Upper lobe of left lung (tissue), 6 donors: ENCODE measurements around the gene GALNT3. TPM values are rescaled to one million over a fixed set of nuclear protein-coding genes. Genes with fewer than 3 reads are reported as not detected.

Experiments used
- ATAC-seq, 2 donors: fragments of 200-7000 bp; cut with Tn5 transposase; one replicate each; pipeline ENCODE4 v1.9.1; 2022; ENCODE audit warnings: mild to moderate bottlenecking in 2 of 2, moderate library complexity in 2 of 2; ENCODE audit not compliant: low FRiP score in 2 of 2
- DNase-seq, 2 donors: peaks; one replicate each; pipeline ENCODE4 v3.0.0-alpha.2; 2019 to 2020
- H3K27ac ChIP-seq, 4 donors: fragments of 200-600 bp; sonication (generic); one replicate each; pipeline ENCODE4 v1.5.1; 2016 to 2019
- H3K27me3 ChIP-seq, 4 donors: fragments of 200-600 bp; sonication (generic); one replicate each; pipeline ENCODE4 v1.5.1; 2017 to 2019
- H3K36me3 ChIP-seq, 4 donors: fragments of 200-600 bp; sonication (generic); one replicate each; pipeline ENCODE4 v1.5.1; 2016 to 2019
- H3K4me1 ChIP-seq, 4 donors: fragments of 200-600 bp; sonication (generic); one replicate each; pipeline ENCODE4 v1.5.1; 2018 to 2019
- H3K4me3 ChIP-seq, 4 donors: fragments of 200-600 bp; sonication (generic); one replicate each; pipeline ENCODE4 v1.5.1; 2017 to 2019; ENCODE audit warnings: mild to moderate bottlenecking in 2 of 4, moderate library complexity in 1 of 4
- H3K9me3 ChIP-seq, 4 donors: fragments of 200-600 bp; sonication (generic); one replicate each; pipeline ENCODE4 v1.5.1; 2018 to 2019
- CTCF ChIP-seq, 6 experiments: fragments of 450-650 bp in 4 of 6; fragments of 200-600 bp in 2 of 6; sonication (generic) in 2 of 6; IDR thresholded peaks; one replicate each; pipeline ENCODE4 v1.5.1; 2016 to 2019; ENCODE audit warnings: antibody characterized with exemption in 6 of 6
- EP300 ChIP-seq, 4 donors: sonication (generic); formaldehyde crosslinking; IDR thresholded peaks; one replicate each; pipeline ENCODE4 v1.5.1; 2017; ENCODE audit warnings: antibody characterized with exemption in 4 of 4, control low read depth in 2 of 4
- POLR2A ChIP-seq, 4 donors: fragments of 450-650 bp; IDR thresholded peaks; one replicate each; pipeline ENCODE4 v1.5.1; 2016 to 2017; ENCODE audit warnings: antibody characterized with exemption in 4 of 4, mild to moderate bottlenecking in 2 of 4
- POLR2AphosphoS5 ChIP-seq, 2 donors: sonication (generic); formaldehyde crosslinking; IDR thresholded peaks; one replicate each; pipeline ENCODE4 v1.5.1; 2017; ENCODE audit warnings: antibody characterized with exemption in 2 of 2
- WGBS, 2 donors: methylation state at CpG; one replicate each; pipeline ENCODE4 v1.1.5; 2017 to 2018; 5-methylcytosine and 5-hydroxymethylcytosine counted together
- total RNA-seq, 6 donors: library from RNA; depleted of rRNA in 4 of 6; stranded (reverse); fragments of >200 nt in 4 of 6; gene quantifications; one replicate each; pipeline versions ENCODE4 v1.1.0 to v1.2.1, GENCODE V29; 2016 to 2021
- donor health status: DM: no; HTN: no; CAD: no; lungs with moderate emphysema.
- donor health status: DM: no; HTN: yes; CAD: no; lungs with severe emphysema.

GALNT3 gene
- total RNA-seq, 6 donors from 2014 or later: 14.9 to 52.3 (median 28.7) TPM

- H3K9me3 ChIP-seq: no peaks in the 10 kb centered on the region
- DNase-seq (no peak), ATAC-seq (no peak)
- no peak overlapping the region for H3K4me3 ChIP-seq
- no peaks in the 10 kb centered on the region for H3K36me3 ChIP-seq
- no peak for TF ChIP-seq POLR2A (IDR thresholded peaks at IDR 0.05)
- no peak for TF ChIP-seq POLR2AphosphoS5 (IDR thresholded peaks at IDR 0.05)
- WGBS, 2 donors: 53 to 58% methylated on average over 3 of the region's 3 CpGs
- H3K27me3 ChIP-seq: no peaks in the 10 kb centered on the region
- H3K27ac ChIP-seq: no peak overlapping the region
- H3K4me1 ChIP-seq: no peaks in the 10 kb centered on the region
These were observed 10.7 kb upstream of the GALNT3 start for GRCh38 chr2:165804719-165805118.

GRCh38 chr2:165803123-165803760 is 9.2 kb upstream of the GALNT3 start:
- H3K4me1 ChIP-seq: no peaks in the 10 kb centered on the region
- no peaks in the 10 kb centered on the region for H3K27me3 ChIP-seq
- H3K27ac ChIP-seq: no peak overlapping the region
- no peaks in the 10 kb centered on the region for H3K9me3 ChIP-seq
- TF ChIP-seq EP300 (IDR thresholded peaks at IDR 0.05): no peak
- TF ChIP-seq POLR2A (IDR thresholded peaks at IDR 0.05): no peak
- no peak for TF ChIP-seq CTCF (IDR thresholded peaks at IDR 0.05)
- no peak for TF ChIP-seq POLR2AphosphoS5 (IDR thresholded peaks at IDR 0.05)
- no peak for DNase-seq
- no peak for ATAC-seq
- H3K4me3 ChIP-seq: no peak overlapping the region
- WGBS, 2 donors: 76 to 85% methylated on average over 4 of the region's 4 CpGs
- no peaks in the 10 kb centered on the region for H3K36me3 ChIP-seq

GRCh38 chr2:165801176-165801575 is 7.1 kb upstream of the GALNT3 start:
- no peaks in the 10 kb centered on the region for H3K9me3 ChIP-seq
- no peak overlapping the region for H3K27ac ChIP-seq
- ATAC-seq (no peak), DNase-seq (no peak)
- TF ChIP-seq CTCF (IDR thresholded peaks at IDR 0.05) (no peak), EP300 (IDR thresholded peaks at IDR 0.05) (no peak), POLR2A (IDR thresholded peaks at IDR 0.05) (no peak), POLR2AphosphoS5 (IDR thresholded peaks at IDR 0.05) (no peak)
- no peaks in the 10 kb centered on the region for H3K4me1 ChIP-seq
- no peak overlapping the region for H3K4me3 ChIP-seq
- 94 to 98% methylated on average over 3 of the region's 3 CpGs for WGBS, 2 donors
- no peaks in the 10 kb centered on the region for H3K36me3 ChIP-seq
- no peaks in the 10 kb centered on the region for H3K27me3 ChIP-seq

- Histone ChIP-seq H3K4me1 (peaks cover 6 to 24% (median 13%) of the 10 kb centered on the region in 4 donors), H3K4me3 (no peak overlapping the region), H3K27ac (no peak overlapping the region), H3K36me3 (no peaks in the 10 kb centered on the region), H3K27me3 (peaks cover 0 to 4% (median 0%) of the 10 kb centered on the region in 4 donors), H3K9me3 (no peaks in the 10 kb centered on the region)
- no peak for ATAC-seq
- WGBS, 2 donors: 55 to 61% methylated on average over 3 of the region's 3 CpGs
- TF ChIP-seq EP300 (IDR thresholded peaks at IDR 0.05): no peak
- no peak for TF ChIP-seq CTCF (IDR thresholded peaks at IDR 0.05)
- no peak for TF ChIP-seq POLR2A (IDR thresholded peaks at IDR 0.05)
- no peak for TF ChIP-seq POLR2AphosphoS5 (IDR thresholded peaks at IDR 0.05)
- no peak for DNase-seq
These were observed 2.9 kb upstream of the GALNT3 start for GRCh38 chr2:165796819-165797530.

GRCh38 chr2:165796129-165796528 is 2.1 kb upstream of the GALNT3 start:
- TF ChIP-seq POLR2AphosphoS5 (IDR thresholded peaks at IDR 0.05) (no peak), EP300 (IDR thresholded peaks at IDR 0.05) (no peak)
- H3K9me3 ChIP-seq: no peaks in the 10 kb centered on the region
- ATAC-seq (no peak), DNase-seq (no peak)
- H3K27ac ChIP-seq: no peak overlapping the region
- H3K4me3 ChIP-seq: no peak overlapping the region
- H3K27me3 ChIP-seq: peaks cover 0 to 4% (median 0%) of the 10 kb centered on the region in 4 donors
- no peaks in the 10 kb centered on the region for H3K36me3 ChIP-seq
- WGBS, 2 donors: 60 to 80% methylated on average over 1 of the region's 1 CpG
- H3K4me1 ChIP-seq: peaks cover 6 to 26% (median 13%) of the 10 kb centered on the region in 4 donors
